HepG2 (cell line): ENCODE data around the gene SERPINA9. TPM values are rescaled to one million over a fixed set of nuclear protein-coding genes. Genes with fewer than 3 reads are reported as not detected.

Experiments
- ARID2 ChIP-seq: sonication (generic); formaldehyde crosslinking; IDR thresholded peaks from 2 replicates; pipeline ENCODE4 v1.8.1; 2022; ENCODE audit warnings: mild to moderate bottlenecking, missing genetic modification reagents, borderline replicate concordance
- FOXA3 ChIP-seq: IDR thresholded peaks from 2 replicates; pipeline ENCODE4 v1.6.1; 2016; ENCODE audit warnings: missing genetic modification reagents, missing compliant biosample characterization
- KDM5B ChIP-seq: sonication (generic); formaldehyde crosslinking; IDR thresholded peaks from 2 replicates; pipeline ENCODE4 v1.4.0; 2020; ENCODE audit warnings: missing genetic modification reagents, mild to moderate bottlenecking, borderline replicate concordance
- RXRB ChIP-seq: IDR thresholded peaks from 2 replicates; pipeline ENCODE4 v1.6.1; 2016; ENCODE audit warnings: borderline replicate concordance, missing genetic modification reagents, missing compliant biosample characterization
- ZBTB3 ChIP-seq: sonication (generic); formaldehyde crosslinking; IDR thresholded peaks from 2 replicates; pipeline ENCODE4 v1.4.0; 2020; ENCODE audit warnings: low read depth, mild to moderate bottlenecking, moderate library complexity, missing genetic modification reagents, borderline replicate concordance
- ZNF788 ChIP-seq: sonication (generic); formaldehyde crosslinking; IDR thresholded peaks from 2 replicates; pipeline ENCODE4 v1.5.0; 2020; ENCODE audit warnings: mild to moderate bottlenecking, missing genetic modification reagents, borderline replicate concordance
- polyA plus RNA-seq, 8 experiments: library from polyadenylated mRNA; depleted of rRNA in 3 of 8; stranded (reverse) in 7 of 8; unstranded in 1 of 8; fragments of >200 nt; fragmentation: Illumina TruSeq in 4 of 8; extraction: Trizol in 4 of 8; gene quantifications; 2 replicates each; pipeline versions ENCODE4 v1.2.1 to v1.2.3, GENCODE V29; 2011 to 2016; ENCODE audit warnings: low read depth in 4 of 8, missing spikeins in 1 of 8, mixed read lengths in 1 of 8; ENCODE audit not compliant: insufficient read depth in 1 of 8
- total RNA-seq, 5 experiments: library from RNA; depleted of rRNA; stranded (reverse); fragments of >200 nt; fragmentation: Illumina TruSeq; extraction: Trizol; gene quantifications; 2 replicates each; pipeline ENCODE4 v1.2.3, GENCODE V29; 2016; ENCODE audit warnings: low read depth in 1 of 5
- TF ChIP-seq, protein P1 (sequence below): sonication (generic); formaldehyde crosslinking; IDR thresholded peaks from 2 replicates; pipeline ENCODE4 v1.5.0; 2020; ENCODE audit warnings: mild to moderate bottlenecking, missing genetic modification reagents, borderline replicate concordance
- TF ChIP-seq, protein P2 (sequence below): sonication (generic); formaldehyde crosslinking; IDR thresholded peaks from 2 replicates; pipeline ENCODE4 v1.4.0; 2020; ENCODE audit warnings: missing genetic modification reagents, borderline replicate concordance
- TF ChIP-seq, protein P3 (sequence below): sonication (generic); IDR thresholded peaks from 2 replicates; pipeline ENCODE4 v1.6.1; 2016; ENCODE audit warnings: low read depth, borderline replicate concordance
- TF ChIP-seq, protein P4 (sequence below): sonication (generic); formaldehyde crosslinking; IDR thresholded peaks from 2 replicates; pipeline ENCODE4 v1.4.0; 2020; ENCODE audit warnings: missing genetic modification reagents
- TF ChIP-seq, protein P5 (sequence below): IDR thresholded peaks from 2 replicates; pipeline ENCODE4 v1.6.1; 2012; ENCODE audit warnings: inconsistent platforms

SERPINA9 gene
- total and polyA plus RNA-seq, 2 of the 13 experiments (the other 11 are each of a cell fraction or from before 2014, with no cell fraction given): 0.21 TPM; not detected in 1

DNA sequence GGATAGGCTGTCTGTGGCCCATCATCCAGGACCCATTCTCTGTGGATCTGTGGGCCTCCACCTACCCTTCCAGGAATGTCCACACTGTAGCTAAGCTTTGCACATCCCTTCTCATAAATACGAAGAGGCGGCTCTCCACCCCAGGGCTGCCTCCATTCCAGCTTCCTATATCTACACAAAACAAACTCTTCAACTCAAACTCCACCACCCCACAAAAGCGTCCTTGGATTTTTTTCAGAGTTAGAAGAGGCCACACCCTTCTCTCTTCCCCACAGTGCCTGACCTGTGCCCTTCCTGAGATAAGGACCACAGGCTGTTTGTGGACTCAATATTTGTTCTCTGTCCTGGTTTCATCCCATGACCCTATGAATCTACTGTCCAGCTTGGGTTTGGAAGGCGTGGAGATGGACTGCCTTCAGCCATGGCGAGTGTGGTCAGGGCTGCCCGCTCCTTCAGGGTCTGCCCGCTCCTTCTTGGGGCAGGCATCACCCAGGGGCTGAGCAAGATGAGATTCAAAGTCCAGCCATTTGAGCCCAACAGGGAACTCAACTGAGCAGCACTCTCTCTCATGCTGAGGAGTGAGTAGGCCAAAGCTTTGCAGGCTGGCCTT, 46.2 kb upstream of the SERPINA9 start (continued):
- TF ChIP-seq, protein P1, sequence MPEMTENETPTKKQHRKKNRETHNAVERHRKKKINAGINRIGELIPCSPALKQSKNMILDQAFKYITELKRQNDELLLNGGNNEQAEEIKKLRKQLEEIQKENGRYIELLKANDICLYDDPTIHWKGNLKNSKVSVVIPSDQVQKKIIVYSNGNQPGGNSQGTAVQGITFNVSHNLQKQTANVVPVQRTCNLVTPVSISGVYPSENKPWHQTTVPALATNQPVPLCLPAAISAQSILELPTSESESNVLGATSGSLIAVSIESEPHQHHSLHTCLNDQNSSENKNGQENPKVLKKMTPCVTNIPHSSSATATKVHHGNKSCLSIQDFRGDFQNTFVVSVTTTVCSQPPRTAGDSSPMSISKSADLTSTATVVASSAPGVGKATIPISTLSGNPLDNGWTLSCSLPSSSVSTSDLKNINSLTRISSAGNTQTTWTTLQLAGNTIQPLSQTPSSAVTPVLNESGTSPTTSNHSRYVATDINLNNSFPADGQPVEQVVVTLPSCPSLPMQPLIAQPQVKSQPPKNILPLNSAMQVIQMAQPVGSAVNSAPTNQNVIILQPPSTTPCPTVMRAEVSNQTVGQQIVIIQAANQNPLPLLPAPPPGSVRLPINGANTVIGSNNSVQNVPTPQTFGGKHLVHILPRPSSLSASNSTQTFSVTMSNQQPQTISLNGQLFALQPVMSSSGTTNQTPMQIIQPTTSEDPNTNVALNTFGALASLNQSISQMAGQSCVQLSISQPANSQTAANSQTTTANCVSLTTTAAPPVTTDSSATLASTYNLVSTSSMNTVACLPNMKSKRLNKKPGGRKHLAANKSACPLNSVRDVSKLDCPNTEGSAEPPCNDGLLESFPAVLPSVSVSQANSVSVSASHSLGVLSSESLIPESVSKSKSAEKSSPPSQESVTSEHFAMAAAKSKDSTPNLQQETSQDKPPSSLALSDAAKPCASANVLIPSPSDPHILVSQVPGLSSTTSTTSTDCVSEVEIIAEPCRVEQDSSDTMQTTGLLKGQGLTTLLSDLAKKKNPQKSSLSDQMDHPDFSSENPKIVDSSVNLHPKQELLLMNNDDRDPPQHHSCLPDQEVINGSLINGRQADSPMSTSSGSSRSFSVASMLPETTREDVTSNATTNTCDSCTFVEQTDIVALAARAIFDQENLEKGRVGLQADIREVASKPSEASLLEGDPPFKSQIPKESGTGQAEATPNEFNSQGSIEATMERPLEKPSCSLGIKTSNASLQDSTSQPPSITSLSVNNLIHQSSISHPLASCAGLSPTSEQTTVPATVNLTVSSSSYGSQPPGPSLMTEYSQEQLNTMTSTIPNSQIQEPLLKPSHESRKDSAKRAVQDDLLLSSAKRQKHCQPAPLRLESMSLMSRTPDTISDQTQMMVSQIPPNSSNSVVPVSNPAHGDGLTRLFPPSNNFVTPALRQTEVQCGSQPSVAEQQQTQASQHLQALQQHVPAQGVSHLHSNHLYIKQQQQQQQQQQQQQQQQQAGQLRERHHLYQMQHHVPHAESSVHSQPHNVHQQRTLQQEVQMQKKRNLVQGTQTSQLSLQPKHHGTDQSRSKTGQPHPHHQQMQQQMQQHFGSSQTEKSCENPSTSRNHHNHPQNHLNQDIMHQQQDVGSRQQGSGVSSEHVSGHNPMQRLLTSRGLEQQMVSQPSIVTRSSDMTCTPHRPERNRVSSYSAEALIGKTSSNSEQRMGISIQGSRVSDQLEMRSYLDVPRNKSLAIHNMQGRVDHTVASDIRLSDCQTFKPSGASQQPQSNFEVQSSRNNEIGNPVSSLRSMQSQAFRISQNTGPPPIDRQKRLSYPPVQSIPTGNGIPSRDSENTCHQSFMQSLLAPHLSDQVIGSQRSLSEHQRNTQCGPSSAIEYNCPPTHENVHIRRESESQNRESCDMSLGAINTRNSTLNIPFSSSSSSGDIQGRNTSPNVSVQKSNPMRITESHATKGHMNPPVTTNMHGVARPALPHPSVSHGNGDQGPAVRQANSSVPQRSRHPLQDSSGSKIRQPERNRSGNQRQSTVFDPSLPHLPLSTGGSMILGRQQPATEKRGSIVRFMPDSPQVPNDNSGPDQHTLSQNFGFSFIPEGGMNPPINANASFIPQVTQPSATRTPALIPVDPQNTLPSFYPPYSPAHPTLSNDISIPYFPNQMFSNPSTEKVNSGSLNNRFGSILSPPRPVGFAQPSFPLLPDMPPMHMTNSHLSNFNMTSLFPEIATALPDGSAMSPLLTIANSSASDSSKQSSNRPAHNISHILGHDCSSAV (CRISPR knock-in tag): no peak
- peak; percentile 73; the same call in 1 of the 2 replicates for TF ChIP-seq ZNF788
- TF ChIP-seq ZBTB3 (CRISPR knock-in tag): peak; percentile 62; the same call in 1 of the 2 replicates
- TF ChIP-seq, protein P2, sequence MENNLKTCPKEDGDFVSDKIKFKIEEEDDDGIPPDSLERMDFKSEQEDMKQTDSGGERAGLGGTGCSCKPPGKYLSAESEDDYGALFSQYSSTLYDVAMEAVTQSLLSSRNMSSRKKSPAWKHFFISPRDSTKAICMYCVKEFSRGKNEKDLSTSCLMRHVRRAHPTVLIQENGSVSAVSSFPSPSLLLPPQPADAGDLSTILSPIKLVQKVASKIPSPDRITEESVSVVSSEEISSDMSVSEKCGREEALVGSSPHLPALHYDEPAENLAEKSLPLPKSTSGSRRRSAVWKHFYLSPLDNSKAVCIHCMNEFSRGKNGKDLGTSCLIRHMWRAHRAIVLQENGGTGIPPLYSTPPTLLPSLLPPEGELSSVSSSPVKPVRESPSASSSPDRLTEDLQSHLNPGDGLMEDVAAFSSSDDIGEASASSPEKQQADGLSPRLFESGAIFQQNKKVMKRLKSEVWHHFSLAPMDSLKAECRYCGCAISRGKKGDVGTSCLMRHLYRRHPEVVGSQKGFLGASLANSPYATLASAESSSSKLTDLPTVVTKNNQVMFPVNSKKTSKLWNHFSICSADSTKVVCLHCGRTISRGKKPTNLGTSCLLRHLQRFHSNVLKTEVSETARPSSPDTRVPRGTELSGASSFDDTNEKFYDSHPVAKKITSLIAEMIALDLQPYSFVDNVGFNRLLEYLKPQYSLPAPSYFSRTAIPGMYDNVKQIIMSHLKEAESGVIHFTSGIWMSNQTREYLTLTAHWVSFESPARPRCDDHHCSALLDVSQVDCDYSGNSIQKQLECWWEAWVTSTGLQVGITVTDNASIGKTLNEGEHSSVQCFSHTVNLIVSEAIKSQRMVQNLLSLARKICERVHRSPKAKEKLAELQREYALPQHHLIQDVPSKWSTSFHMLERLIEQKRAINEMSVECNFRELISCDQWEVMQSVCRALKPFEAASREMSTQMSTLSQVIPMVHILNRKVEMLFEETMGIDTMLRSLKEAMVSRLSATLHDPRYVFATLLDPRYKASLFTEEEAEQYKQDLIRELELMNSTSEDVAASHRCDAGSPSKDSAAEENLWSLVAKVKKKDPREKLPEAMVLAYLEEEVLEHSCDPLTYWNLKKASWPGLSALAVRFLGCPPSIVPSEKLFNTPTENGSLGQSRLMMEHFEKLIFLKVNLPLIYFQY (CRISPR knock-in tag): no peak
- TF ChIP-seq, protein P3, sequence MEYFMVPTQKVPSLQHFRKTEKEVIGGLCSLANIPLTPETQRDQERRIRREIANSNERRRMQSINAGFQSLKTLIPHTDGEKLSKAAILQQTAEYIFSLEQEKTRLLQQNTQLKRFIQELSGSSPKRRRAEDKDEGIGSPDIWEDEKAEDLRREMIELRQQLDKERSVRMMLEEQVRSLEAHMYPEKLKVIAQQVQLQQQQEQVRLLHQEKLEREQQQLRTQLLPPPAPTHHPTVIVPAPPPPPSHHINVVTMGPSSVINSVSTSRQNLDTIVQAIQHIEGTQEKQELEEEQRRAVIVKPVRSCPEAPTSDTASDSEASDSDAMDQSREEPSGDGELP: peak; percentile 32; the same call in 1 of the 2 replicates
- TF ChIP-seq, protein P4, sequence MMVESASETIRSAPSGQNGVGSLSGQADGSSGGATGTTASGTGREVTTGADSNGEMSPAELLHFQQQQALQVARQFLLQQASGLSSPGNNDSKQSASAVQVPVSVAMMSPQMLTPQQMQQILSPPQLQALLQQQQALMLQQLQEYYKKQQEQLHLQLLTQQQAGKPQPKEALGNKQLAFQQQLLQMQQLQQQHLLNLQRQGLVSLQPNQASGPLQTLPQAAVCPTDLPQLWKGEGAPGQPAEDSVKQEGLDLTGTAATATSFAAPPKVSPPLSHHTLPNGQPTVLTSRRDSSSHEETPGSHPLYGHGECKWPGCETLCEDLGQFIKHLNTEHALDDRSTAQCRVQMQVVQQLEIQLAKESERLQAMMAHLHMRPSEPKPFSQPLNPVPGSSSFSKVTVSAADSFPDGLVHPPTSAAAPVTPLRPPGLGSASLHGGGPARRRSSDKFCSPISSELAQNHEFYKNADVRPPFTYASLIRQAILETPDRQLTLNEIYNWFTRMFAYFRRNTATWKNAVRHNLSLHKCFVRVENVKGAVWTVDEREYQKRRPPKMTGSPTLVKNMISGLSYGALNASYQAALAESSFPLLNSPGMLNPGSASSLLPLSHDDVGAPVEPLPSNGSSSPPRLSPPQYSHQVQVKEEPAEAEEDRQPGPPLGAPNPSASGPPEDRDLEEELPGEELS (CRISPR knock-in tag): peak; percentile 94
- TF ChIP-seq RXRB (CRISPR knock-in tag): peak; percentile 92
- TF ChIP-seq ARID2: no peak
- TF ChIP-seq, protein P5, sequence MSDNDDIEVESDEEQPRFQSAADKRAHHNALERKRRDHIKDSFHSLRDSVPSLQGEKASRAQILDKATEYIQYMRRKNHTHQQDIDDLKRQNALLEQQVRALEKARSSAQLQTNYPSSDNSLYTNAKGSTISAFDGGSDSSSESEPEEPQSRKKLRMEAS: peak; percentile 38; the same call in 1 of the 2 replicates
- TF ChIP-seq KDM5B (CRISPR knock-in tag): no peak
- peak; percentile 90 for TF ChIP-seq FOXA3
